HL-60 (cell line): ENCODE data around the gene DNAH8.

Experiments used
- POLR2AphosphoS5 ChIP-seq: IDR thresholded peaks from 2 replicates; pipeline ENCODE4 v1.6.1; 2012; ENCODE audit warnings: low read depth
- SPI1 ChIP-seq: IDR thresholded peaks from 2 replicates; pipeline ENCODE4 v1.6.1; 2012; ENCODE audit warnings: low read depth, mild to moderate bottlenecking, borderline replicate concordance
- TF ChIP-seq, protein P1 (sequence below): IDR thresholded peaks from one replicate; pipeline ENCODE4 v1.5.1; 2011; ENCODE audit warnings: low read length, control low read depth, inconsistent platforms; ENCODE audit not compliant: insufficient read depth

DNA sequence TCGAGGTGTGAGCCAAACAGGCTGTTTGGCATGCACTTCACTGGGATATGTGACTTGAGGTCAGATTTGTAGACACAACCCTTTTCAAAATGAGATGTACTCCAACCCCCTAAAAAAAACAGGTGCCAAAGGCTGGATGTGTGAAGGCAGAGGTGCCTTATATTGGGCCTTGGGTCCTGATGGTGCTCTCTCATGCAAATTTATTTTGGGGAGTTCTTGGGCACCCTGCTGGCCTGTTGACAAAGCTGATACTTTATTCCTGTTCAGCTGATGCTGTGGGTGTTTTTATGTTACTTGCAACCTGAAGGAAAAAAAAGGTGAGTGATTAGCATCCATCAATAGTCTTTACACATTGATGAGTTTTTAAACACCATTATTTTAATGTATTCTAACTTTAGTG lies 121.5 kb downstream of the DNAH8 start:
- TF ChIP-seq, protein P1, sequence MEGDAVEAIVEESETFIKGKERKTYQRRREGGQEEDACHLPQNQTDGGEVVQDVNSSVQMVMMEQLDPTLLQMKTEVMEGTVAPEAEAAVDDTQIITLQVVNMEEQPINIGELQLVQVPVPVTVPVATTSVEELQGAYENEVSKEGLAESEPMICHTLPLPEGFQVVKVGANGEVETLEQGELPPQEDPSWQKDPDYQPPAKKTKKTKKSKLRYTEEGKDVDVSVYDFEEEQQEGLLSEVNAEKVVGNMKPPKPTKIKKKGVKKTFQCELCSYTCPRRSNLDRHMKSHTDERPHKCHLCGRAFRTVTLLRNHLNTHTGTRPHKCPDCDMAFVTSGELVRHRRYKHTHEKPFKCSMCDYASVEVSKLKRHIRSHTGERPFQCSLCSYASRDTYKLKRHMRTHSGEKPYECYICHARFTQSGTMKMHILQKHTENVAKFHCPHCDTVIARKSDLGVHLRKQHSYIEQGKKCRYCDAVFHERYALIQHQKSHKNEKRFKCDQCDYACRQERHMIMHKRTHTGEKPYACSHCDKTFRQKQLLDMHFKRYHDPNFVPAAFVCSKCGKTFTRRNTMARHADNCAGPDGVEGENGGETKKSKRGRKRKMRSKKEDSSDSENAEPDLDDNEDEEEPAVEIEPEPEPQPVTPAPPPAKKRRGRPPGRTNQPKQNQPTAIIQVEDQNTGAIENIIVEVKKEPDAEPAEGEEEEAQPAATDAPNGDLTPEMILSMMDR = no peak
- TF ChIP-seq SPI1 = no peak
- TF ChIP-seq POLR2AphosphoS5 = no peak
